ENCODE data around the gene SLC25A21.
"Not testable (repeated sequence)": the region's sequence is repeated elsewhere in the genome, so short reads cannot be mapped to it uniquely, and the experiment has no call there.

Gene SLC25A21

DNA sequence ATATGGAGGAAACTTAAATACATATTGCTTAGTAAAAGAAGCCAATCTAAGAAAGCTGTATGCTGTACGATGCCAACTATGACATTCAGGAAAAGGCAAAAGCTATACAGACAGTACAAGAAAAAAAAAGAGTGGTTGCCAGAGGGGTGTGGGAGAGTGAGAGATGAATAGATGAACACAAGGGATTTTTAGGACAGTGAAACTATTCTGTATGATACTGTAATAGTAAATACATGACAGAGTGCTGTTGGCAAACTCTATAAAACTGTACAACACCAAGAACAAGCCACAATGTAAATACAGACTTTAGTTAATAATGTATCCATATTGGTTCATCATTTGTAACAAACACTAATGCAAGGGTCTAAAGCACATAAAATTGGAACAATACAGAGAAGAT, 14.5 kb upstream of the SLC25A21 start:
- no peak for DNase-seq (ENCODE audit: low read depth)

DNA sequence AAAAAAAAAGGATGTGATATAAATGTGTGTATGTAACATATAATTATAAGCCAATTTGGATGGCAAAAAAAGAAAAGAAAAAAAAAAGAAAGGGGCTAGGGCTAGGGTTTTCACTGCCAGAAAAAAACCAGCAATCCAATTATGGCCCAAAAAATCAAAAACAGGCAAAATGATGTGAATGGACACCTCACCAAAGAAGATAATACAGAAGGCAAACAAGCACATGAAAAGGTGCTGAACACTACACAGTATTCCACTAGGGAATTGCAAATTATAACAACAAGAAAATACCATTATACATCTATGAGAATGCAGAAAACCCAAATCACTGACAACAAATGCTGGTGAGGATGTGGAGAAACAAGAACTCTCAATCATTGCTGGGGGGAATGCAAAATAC, 13.3 kb upstream of the SLC25A21 start:
- no peak for DNase-seq (ENCODE audit: low read depth)

DNA sequence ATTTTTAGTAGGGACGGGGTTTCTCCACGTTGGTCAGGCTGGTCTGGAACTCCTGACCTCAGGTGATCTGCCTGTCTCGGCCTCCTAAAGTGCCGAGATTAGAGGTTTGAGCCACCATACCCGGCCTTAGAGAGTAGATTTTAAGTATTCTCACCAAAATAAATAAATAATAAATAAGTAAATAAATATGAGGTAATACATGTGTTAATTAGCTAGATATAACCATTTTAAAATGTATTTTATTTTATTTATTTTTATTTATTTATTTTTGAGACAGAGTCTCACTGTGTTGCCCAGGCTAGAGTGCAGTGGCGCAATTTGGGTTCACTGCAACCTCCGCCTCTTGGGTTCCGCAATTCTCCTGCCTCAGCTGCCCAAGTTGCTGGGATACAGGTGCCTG, 12.1 kb upstream of the SLC25A21 start:
- not testable (repeated sequence) for DNase-seq (ENCODE audit: low read depth)

DNA sequence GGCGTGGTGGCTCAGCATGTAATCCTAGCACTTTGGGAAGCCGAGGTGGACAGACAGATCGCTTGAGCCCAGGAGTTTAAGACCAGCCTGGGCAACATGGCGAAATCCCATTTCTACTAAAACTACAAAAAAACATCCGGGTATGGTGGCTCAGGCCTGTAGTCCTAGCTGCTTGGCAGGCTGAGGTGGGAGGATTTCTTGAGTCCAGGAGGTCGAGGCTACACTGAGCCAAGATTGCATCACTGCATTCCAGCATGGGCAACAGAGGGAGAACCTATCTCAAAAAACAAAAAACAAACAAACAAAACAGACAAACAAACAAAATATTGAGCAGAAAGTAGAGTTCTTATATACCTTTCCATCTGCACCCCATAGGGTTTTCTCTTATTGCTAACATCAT, 9.0 kb upstream of the SLC25A21 start:
- DNase-seq (ENCODE audit: low read depth) = no peak

DNA sequence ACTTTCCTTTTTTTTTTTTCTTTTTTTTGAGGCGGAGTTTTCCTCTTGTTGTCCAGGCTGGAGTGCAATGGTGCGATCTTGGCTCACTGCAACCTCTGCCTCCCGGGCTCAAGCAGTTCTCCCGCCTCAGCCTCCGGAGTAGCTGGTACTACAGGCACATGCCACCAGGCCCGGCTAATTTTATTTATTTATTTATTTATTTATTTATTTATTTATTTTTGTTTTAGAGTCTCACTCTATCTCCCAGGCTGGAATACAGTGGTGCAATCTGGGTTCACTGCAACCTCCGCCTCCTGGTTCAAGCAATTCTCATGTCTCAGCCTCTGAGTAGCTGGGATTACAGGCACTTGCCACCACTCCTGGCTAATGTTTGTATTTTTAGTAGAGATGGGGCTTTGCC, 8.5 kb upstream of the SLC25A21 start:
- not testable (repeated sequence) for DNase-seq (ENCODE audit: low read depth)

DNA sequence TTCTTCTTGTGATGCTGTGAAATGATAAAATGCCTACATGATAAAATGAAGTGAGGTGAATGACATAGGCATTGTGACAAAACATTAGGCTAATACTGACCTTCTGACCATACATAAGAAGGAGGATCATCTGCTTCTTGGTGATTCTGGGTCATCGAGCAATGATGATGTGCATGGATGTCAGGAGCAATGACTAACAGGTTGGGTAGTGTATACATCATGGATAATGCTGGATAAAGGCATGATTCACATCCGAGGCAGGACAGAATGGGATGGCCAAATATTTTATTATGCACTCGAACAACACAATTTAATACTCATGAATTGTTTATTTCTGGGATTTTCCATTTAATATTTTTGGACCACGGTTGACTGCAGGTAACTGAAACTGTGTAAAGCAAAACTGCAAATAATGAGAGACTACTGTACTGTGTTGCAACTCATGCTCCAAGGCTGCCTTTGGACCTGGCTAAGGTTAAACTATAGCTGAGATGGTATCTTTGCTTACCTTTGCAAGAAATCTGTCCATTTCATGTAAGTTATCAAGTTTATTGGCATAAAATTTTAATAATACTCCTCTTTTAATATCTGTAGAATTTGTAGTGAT, 7.6 kb upstream of the SLC25A21 start:
- DNase-seq (ENCODE audit: low read depth) = no peak

DNA sequence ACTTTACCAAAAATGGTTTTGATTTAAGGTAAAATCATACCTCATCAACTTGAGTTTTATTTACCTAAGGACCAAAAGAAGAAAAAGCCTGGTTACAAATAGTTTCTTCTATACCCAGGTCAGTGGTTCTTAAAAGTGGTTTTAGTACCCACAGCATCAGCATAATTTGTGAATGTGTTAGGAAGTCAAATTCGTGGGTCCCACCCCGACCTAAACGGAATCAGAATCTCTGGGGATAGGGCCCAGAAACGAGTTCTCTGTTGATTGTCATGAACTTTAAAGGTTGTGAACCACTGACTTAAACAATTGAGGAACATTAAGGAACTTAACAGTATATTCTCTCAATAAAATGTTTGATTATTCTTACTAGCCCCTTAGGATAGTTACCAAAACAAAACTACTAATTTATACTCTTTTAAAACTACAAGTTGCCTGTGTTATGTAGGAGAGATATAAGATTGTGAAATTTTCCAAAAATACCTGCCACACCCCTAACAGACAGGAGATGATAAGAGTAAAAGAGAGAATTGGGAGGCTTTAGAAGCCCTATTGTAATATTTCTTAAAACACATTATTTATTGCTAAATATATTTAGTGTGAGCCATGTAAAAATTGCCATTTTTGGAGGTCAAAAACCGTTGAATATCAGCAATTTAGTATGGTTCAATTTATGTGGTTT, 669 bp upstream of the SLC25A21 start:
- DNase-seq (ENCODE audit: low read depth) = no peak

DNA sequence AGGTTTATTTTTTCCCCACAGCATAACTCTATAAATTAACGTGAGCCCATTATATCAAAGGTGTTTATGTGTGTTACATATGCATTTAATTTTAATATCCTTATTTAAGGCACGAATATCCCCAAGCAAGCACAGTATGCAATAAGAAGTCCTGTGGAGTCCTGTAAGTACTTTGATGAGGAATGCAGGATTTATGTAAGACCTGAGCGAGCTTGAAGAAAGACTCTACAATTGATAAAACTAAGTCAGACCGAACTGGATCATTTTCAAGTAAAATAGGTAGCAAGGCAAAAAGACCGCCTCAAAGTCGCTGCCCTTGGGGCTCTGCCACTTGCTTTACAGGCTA, 755 bp downstream of the SLC25A21 start:
- DNase-seq (ENCODE audit: low read depth) = no peak

DNA sequence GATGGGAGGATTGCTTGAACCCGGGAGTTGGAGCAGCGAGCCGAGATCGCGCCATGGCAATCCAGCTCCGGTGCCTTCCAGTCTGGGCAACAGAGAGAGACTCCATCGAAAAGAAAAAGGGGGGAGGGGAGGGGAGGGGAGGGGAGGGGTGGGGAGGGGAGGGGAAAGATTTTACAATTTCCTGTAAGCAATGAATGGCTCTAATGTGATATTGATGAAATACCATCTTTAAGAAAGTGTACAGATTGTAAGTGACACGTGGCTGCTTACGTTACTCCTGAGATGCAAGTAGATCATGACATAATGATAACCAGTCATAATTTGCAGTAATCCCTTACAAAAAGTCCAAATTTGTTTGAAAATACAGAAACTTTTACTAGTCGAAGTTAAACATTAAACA, 1.4 kb downstream of the SLC25A21 start:
- DNase-seq (ENCODE audit: low read depth) = no peak

DNA sequence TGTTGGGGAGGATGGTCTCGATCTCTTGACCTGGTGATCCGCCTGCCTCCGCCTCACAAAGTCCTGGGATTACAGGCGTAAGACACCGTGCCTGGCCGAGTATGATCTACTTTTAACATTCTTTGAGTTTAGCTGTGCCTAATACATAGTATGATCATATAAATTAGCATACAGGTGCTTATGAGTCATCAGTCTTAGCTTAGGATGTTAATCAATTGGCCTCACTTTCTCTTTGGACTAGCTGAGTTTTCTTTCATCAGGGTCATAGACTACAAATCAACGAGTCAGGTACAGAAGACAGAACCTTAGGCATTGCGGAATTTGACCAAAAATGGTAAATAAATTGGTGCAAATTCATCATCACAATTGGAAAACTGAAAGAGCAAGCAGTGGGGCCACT, 2.2 kb downstream of the SLC25A21 start:
- DNase-seq (ENCODE audit: low read depth) = no peak

DNA sequence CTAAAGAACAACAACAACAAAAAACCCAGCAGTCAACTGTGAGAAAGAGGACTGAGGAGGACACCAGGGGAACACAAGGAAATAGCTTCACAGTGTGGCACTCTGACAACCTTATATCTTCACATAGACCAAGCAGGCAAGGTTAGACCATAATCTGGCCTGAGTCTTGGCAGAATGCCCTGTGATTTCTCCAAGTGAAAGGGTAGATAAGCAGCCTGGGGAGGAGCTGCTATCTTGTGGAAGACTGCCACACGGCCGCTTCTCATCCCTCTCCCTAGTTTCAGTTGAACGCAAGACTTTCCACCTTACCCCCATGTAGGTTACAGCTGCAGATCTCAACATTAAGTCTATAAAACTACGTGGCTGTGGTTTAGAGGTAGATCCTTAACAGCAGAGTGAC, 3.7 kb downstream of the SLC25A21 start:
- no peak for DNase-seq (ENCODE audit: low read depth)

DNA sequence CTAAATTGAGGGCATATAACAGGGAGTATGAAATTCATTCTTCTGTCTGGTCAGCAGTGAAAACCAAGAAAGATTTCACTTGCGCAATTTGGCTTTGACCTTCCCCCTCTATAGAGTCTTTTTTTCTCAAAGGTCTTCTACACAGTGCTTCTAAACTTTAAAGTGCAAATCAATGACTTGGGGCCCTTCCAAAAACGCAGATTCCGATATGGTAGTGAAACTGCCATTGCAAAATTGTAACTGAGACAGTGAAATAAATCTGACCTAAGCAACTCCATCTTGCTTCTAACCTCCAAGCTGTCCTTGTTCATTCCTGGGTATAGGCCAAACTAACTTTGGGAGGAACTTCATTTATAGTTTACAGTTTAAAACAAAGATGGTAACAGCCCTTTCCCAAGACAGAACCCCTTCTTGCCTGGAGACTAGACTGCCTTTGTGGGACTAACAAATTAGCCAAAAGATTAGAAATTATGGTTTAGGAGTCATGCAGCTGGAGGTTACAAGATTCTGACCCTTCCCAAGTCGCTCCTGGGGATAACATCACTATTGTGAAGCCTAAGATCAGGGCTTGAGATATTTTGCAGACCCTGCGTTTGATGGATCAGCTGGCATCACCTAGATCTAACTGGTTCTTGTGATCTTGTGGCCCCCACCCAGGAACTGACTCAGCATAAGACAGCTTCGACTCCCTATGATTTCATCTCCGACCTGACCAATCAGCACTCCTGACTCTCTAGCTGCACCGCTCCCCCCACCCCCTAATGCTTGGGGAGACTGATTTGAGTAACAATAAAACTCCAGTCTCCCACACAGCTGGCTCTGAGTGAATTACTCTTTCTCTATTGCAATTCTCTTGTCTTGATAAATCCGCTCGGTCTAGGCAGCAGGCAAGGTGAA, 5.0 kb downstream of the SLC25A21 start:
- no peak for DNase-seq (ENCODE audit: low read depth)

DNA sequence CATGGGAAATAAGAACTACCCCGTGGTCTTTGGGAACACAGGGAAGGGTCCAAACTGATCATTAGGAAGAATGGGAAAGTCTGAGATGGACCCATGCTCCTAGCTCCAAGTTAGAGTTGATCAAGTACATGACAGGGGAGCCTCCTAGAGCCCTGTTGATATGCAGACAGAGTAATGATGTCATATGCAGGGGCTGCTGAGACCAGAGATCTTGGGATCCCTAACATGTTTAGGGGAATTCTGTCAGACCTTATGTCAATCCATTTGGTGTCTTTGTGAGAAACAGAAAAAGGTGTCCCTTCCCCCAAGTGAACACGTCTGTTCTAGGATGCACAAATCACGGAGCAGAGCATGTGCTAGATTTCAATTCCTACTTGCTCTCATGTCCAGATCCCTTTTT, 6.6 kb downstream of the SLC25A21 start:
- DNase-seq (ENCODE audit: low read depth) = no peak

DNA sequence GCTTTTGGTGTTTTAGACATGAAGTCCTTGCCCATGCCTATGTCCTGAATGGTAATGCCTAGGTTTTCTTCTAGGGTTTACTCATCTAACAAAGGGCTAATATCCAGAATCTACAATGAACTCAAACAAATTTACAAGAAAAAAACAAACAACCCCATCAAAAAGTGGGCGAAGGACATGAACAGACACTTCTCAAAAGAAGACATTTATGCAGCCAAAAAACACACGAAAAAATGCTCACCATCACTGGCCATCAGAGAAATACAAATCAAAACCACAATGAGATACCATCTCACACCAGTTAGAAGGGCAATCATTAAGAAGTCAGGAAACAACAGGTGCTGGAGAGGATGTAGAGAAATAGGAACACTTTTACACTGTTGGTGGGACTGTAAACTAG, 10.1 kb downstream of the SLC25A21 start:
- not testable (repeated sequence) for DNase-seq (ENCODE audit: low read depth)

DNA sequence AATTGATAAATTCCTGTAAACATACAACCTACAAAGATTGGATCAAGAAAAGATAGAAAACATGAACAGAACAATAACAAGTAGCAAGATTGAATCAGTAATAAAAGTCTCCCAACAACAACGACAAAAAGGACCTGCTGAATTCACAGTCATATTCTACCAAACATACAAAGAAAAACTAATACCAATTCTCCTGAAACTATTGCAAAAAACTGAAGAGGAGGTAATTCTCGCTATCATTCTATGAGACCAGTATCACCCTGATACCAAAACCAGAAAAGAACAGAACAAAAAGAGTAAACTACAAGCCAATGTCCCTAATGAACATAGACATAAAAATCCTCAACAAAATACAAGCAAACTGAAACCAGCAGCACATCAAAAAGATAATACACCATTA, 14.4 kb downstream of the SLC25A21 start:
- DNase-seq (ENCODE audit: low read depth) = no peak

DNA sequence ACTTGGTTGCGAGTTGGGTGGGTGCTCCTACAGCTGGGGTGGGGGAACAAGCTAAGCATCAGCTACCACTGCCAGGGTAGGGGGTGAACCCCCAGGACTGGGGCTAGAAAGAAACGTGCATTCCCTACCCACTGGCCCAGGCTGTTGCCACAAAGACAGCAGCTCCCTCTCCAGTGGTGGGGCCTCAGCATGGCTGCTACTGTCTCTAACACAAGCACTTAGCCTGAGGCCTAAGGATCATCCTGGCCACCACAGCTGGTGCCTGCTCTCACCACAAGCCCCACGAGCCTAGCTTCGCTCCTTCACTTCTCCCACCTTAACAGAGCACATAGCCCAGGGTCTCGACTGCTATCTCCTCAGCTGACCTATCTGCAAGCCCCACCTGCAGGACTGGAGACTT, 18.9 kb downstream of the SLC25A21 start:
- DNase-seq (ENCODE audit: low read depth) = no peak

DNA sequence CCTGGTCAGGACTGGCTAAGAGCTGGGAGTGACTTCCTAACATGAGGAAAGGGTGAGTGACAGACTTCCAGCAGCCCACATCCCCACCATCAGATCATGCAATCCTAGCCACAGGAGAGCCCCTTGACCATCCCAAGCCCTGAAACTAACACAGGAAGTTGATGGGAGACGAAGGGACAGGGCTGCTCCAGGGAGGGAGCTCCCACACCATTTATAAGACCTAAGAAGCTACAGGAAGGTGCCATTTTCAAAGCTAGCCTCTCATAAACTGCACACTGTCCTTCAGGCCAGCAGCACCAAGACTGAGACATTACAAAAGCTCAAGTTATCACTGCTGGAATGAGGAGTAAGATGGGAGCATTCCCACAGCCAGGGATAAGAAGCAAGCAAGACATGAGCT, 19.4 kb downstream of the SLC25A21 start:
- no peak for DNase-seq (ENCODE audit: low read depth)

DNA sequence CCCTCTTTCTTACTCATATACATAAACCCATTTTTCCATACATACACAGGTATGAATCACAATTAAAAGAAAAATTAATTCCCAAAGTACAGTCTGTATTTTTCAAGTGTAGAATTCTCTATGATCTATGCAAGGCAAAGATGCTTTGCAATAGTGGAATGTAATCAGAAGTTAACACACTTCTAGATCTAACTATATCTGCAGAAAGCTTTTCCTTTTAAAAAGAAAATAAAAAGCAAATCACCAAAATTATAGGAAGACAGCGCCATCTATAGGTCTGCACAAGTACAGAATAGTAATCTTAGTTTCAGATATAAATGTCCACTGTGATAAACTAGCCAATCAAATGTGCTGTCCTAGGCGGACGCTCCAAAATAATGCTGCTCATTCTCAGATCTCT, 22.0 kb downstream of the SLC25A21 start:
- no peak for DNase-seq (ENCODE audit: low read depth)

DNA sequence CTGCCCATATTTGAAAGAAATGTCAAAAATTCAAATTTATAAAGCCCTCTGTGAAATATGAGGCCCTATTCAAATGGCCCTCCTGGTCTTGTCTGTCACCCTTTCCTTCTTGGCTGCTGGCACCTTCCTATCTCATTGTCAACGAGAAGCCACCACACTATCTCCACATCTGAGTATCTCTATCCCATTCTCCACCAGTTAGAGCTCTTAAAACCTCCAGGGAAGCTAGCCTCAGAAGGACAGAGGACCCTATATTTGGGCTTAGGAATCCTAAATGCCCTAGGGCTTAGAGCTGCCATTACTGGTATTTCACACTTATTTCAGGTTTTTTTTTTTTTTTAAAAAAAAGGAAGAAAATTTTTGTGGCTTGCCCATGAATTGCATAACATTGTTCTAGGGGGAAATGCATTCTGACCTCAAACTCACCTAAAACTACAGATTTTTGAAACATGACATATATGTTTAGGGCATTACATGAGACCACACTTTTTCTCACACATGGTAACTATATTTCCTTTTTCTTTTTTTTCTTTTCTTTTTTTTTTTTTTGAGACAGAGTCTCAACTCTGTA, 25.0 kb downstream of the SLC25A21 start:
- no peak for DNase-seq (ENCODE audit: low read depth)

DNA sequence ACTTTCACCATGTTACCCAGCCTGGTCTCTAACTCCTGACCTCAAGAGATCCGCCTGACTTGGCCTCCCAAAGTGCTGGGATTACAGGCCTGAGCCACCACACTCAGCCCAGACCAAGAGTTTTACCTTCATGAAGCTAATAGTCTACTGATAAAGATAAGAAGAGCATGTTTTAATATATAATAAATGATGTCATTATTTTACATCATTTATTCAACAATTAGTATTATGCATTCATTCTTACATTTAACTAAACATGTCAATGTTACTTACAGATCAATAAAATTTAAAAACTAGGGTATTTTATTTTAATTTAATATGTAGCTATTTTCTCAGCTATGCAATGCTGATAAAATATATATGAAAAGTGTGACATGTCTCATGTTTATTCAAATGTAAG, 26.0 kb downstream of the SLC25A21 start:
- not testable (repeated sequence) for DNase-seq (ENCODE audit: low read depth)

DNA sequence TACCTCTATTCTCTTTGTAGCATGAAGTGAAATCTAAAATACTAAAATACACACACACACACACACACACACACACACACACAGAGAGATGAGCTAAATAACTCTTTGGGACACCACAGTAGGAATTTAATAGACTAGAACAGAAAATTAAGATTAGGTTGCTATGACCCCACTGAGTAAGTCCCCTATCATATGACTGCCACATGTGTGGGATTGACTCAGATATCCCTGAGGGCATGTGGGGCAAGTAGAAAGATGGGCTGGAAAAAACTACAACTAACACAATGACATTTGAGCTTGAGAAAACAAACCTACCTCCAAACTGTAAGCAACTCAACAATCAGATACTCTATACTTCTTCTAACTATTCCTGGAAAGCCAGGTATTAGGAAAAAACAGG, 27.0 kb downstream of the SLC25A21 start:
- DNase-seq (ENCODE audit: low read depth) = no peak

DNA sequence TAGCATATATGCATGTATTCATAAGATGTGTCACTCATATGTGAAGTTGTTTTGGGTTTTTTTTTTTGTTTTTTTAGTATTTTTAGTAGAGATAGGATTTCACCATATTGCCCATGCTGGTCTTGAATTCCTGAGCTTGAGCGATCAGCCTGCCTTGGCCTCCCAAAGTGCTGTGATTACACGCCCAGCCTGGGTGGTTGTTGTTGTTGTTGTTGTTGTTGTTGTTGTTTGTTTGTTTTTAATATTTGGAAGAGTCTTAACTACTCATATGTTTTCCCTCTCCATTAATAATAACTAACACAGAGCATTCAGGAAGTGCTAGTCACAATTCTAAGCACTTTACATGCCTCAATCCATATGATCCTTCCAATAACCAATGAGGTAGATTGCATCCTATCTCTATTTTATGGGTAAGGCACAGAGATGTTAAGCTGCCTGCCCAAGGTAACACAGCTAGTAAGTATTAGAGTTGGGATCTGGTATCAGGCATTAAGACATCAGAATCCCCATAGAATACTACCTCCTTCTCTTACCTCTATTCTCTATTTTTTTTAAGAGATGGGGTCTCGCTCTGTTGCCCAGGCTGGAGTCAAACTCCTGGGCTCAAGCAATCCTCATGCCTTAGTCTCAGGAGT, 27.6 kb downstream of the SLC25A21 start:
- DNase-seq (ENCODE audit: low read depth) = no peak

DNA sequence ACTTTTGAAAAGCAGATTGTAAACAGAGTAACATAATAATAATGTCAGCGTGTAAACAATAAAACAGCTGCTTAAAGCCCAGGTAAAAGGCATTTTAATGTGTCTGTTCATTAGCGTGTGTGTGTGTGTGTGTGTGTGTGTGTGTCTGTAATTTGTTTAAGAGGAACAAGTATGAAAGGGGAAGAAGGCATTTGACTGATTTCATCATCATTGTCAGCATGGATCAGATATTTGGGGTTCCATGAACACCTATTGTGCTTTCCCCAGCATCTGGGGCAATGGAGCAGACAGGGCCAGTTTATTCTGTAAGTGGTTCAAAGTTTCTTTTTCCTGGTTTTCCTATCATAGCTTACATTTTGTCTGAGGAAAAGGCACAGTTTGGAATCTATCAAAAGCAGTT, 28.9 kb downstream of the SLC25A21 start:
- DNase-seq (ENCODE audit: low read depth) = no peak

Measured in stimulated activated CD8-positive, alpha-beta memory T cell treated with anti-CD3 and anti-CD28 coated beads, Interleukin-4, amount 100 ng/mL, for 24 hours (primary cell).